Activated CD4-positive, CD25-positive, alpha-beta regulatory T cell treated with anti-CD3 and anti-CD28 coated beads, Interleukin-2, amount 50 U/mL, for 16 hours (primary cell): Measurements from ENCODE around the gene KIF24.
"Not testable (repeated sequence)": the region's sequence is repeated elsewhere in the genome, so short reads cannot be mapped to it uniquely, and the experiment has no call there.

Experiments
- DNase-seq: peaks from one replicate; pipeline ENCODE4 v3.0.0-alpha.2; 2020; ENCODE audit warnings: low read depth, low spot score

KIF24 gene

DNA sequence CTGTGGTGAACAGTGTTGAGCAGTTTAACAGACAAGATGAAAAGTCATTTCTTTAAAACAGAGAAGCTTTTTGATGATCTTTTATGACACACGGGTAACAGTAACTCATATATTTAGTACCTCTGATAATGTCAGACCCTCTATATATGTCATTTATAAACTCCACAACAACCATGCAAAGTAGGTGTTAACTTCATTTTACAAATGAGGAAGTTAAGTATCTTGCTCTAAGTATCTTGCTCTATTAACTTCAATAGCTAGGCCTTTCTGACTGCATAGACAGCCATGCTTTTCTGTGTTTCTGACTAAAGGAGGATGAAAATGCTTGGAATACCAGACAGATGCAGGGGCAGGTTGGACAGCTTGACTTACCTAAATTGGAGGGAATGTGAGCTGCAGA, 2.1 kb upstream of the KIF24 start:
- DNase-seq, result no peak

DNA sequence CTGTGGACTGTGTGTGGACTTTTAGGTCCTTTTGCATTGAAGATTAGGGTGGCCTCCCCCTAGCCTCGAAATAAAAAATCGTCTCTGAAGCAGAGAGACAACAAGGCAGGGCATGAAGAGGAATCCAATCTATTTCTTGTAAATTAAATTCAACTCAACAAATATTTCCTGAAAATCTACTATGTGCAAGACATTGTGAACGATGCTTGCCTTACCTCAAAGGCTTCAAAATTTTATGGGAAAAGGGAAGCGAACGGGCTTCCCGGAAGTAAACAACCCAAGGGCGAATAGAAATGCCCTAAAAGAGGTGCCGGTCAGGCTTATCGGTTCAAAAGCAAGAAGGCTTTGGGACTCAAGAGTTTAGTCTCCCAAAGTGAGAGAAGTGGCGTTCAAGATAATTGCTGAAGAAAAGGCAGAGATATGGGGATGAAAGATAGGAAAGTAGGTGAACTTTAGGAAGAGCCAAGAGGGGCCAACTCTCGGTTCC, 525 bp downstream of the KIF24 start:
- DNase-seq, result no peak

DNA sequence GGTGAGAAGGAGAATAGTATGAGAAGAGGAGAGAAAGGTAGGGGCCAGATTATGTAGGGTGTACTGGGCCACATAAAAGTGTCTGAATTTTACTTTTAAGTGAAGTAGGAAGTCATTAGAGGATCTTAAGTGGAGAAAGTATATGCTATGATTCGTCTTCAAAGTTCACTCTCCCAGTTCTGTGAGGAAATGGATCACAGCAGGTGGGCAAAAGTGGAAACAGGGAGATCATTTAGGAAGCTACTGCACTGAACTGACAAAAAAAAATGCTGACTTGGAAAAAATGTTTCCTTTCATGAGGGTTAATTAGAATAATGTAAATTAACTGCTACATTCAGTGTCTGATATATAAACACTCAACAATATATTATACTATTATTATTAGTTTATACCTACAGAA, 2.4 kb downstream of the KIF24 start:
- no peak for DNase-seq

DNA sequence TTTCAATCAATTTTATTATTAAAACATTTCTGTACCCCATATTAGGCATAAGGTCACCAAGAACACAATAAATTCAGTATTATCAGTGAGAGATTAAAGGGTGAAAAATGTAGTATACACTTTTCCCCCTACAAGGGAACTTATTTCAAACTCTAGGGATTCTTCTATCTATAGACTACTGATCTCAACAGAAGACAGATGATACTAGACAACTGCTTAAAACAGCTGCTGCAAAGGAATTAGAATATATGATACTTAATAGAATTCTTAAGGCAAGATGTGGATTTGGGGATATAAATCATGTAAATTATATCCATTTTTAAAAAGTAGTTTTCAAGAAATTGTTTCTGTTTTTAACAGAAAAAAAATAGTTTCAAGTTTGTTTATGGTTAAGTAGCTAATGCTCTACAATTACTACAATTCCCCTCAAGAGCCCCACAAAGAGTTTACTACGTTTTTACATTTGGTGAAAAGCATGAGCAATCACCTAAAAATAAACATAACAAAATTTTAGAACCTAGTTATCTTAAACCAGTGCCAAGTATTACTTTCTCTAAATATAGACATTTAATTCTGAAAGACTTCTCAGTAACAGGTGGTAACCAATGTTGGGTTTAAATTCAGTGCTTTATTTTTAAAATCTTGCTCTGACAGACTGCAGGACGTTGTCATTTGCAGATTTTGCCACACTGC, 6.0 kb downstream of the KIF24 start:
- DNase-seq, result no peak

DNA sequence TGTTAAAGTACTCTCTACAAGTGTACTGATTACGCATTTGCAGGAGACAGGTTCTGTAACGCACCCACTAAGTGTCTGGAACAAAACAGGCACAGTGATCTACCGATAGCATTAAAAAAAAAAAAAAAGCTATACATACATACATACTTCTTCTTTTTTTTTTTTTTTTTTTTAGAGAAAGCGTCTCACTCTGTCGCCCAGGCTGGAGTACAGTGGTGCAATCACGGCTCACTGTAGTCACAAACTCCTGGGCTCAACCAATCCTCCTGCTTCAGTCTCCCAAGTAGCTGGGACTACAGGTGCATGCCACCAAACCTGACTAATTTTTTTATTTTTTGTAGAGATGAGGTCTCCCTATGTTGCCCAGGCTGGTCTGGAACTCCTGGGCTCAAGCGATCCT, 7.6 kb downstream of the KIF24 start:
- DNase-seq, result no peak

DNA sequence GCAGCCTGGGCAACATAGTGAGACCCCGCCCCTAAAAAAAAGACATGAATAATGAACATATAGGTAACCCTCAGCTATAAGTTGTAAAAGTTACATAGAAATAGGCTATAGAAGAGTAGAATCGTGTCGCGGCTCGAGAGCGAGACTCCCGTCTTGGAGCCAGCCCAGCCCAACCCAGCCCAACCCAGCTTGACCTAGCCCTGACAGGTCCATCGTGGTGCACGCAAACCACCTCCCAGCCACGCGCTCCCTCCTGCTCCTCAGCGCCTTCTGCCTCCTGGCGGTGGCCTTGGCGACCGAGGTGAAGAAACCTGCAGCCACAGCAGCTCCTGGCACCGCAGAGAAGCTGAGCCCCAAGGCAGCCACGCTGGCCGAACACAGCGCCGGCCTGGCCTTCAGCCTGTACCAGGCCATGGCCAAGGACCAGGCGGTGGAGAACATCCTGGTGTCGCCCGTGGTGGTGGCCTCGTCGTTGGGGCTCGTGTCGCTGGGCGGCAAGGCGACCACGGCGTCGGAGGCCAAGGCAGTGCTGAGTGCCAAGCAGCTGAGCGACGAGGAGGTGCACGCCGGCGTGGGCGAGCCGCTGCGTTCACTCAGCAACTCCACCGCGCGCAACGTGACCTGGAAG, 10.8 kb downstream of the KIF24 start:
- no peak for DNase-seq

DNA sequence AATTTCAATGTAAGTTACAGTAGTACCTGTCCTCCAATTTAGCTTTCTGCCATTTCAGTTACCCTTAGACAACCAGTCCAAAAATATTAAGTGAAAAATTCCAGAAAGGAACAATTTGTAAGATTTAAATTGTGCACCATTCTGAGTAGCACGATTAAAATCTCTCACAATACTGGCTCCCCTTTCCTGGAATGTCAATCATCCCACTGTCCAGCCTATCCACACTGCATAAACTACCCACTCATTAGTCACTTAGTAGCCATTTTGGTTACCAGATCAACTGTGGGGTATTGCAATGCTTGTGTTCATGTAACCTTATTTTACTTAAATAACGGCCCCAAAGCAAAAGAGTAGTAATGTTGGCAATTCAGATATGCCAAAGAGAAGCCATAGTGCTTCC, 11.6 kb downstream of the KIF24 start:
- no peak for DNase-seq

DNA sequence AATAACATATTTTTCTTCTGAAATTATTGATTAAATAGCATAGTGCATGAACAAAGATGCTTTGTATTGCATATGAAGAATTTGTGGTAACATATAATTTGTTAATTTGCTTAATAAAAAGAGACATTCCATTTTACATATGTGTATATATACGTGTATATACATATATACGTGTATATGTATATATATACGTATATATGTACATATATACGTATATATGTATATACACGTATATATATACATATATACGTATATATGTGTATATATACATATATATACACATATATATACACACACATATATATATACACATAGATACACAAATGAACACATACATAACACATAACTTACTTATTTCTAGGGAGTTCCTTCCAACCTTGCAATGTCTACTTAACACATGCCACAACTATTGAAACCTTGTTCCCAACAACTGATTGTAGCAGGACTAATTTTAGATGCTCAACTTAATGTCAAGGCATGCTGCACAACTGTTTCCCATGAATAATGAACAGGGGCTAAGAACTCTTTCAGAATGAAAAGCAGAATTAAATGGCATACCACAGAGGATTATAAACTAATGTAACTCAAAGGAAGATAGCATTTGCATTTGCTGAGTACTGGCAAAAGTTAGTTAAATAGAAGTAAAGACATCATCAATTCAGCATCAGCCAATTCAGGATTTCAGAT, 17.4 kb downstream of the KIF24 start:
- no peak for DNase-seq

DNA sequence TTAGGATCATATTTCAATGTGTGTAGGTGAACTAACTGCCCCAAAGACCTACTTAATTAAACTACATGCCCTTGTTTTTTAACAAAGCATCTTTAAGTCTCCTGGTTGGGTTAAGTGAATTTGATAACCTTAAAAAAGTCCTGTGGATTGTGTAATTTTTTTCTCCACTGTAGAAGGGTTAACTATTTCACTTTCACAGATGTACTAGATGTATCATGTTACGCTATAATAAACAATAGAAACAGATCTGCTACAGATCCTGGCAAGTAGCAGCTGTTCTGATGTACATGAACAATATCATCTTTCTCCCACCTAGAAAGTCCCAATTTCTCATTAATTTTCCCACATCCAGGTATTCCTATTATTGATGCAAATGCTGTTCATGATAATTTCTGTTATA, 18.9 kb downstream of the KIF24 start:
- no peak for DNase-seq

DNA sequence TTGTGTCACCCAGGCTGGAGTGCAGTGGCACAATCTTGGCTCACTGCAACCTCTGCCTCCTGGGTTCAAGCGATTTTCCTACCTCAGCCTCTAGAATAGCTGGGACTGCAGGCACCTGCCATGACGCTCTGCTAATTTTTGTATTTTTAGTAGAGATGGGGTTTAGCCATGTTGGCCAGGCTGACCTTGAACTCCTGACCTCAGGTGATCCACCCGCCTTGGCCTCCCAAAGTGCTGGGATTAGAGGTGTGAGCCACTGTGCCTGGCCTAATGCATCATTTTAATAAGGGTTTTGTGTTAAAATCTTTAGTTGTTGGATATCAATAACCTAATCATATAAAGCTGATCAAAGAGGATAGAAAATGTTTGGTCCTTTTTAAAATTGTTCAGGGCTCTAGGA, 20.8 kb downstream of the KIF24 start:
- DNase-seq, result not testable (repeated sequence)

DNA sequence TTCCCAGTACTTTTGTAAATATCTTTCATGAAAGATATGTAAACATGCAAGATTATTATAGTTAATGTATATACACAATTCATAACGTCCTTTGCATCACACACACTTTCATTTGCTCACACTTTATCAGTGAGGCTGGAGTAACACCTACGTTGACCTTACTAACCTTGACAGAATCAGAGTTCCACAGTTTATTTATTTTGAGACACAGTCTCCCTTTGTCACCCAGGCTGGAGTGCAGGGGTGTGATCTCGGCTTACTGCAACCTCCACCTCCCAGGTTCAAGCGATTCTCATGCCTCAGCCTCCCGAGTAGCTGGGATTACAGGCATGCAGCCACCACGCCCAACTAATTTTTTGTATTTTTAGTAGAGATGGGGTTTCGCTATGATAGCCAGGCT, 28.0 kb downstream of the KIF24 start:
- DNase-seq, result not testable (repeated sequence)

DNA sequence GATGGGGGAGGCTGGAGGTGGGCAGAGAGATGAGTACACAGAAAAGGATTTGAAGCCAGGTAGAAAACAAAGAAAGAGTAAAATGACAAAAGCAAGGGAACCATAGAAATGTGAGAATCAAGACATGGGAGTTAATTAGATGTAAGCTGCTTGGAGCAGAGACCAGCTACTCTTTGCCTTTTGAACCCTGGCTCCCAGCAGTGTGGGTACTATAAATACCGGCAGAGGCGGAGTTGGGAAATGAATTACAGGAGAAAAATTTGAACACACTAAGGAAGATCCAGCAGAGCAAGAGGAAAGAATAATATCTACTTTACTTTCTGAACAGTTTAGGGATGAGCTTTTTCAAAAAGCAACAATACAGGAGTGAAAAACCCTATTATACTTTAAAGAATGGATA, 36.5 kb downstream of the KIF24 start:
- DNase-seq, result no peak

DNA sequence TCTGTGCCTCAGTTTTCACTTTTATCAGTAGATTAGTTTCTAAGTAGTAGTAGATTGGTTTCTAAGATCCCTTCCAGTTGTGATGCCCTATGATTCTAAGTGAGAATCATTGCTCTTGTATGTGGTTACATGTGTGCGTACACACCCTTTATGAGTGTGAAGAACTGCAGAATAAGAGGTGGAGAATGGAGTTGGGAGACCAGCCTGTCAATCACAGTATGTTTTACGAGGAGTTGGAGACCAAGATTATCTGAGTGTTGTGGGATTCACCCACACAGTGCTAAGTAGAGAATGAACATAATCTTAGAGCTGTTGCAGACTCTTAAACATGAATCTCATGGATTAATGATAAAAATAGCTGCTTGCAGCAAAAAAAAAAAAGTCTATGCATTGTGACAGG, 37.6 kb downstream of the KIF24 start:
- DNase-seq, result no peak

DNA sequence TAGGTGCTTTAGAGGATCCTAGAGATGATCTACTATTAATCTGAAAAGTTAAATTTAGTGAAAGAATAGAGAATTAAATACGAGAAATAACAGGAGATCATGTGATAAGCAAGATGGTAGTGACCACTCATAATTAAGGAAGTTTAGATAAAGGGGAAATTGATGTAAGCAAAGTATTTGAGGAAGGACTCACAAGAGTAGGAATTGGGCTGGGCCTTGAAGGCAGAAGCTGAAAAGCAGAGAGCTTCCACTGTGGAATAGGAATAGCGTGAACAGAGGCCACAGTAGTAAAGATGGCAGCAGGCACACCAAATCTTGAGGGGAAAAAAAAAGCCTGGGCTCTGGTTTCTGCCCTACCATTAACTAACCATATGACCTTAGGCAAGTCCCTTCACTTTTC, 38.0 kb downstream of the KIF24 start:
- no peak for DNase-seq

DNA sequence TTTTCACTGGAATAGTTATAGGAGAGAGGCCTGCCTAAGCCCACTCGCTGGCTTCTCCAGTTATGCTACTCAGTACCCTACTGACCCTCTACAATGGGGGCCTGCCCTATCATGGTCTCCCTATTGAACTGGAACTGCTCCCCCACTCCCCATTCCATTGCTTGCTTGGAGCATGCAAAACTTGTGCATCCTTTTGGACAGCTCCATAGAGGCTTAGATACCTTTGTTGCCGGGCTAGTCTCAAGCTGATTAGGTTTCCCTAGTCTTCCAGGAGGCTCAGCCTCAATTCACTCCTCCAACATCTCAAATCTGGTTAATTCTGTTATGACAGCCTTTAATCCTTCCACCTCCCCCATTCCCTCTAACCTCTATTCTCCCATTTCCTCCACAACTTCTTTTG, 39.9 kb downstream of the KIF24 start:
- no peak for DNase-seq

DNA sequence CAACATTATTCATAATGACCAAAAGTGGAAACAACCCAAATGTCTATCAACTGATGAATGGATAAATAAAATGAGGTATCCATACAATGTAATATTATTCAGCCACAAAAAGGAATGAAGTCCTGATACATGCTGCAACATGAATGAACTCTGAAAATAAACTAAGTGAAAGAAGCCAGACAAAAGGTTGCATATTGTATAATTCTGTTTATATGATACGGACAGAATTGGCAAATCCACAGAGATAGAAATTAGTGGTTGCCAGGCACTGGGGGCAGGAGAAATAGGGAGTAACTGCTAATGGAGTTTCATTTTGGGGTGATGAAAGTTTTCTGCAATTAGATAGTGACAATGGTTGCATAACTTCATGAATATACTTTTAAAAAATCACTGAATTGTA, 47.0 kb downstream of the KIF24 start:
- no peak for DNase-seq

DNA sequence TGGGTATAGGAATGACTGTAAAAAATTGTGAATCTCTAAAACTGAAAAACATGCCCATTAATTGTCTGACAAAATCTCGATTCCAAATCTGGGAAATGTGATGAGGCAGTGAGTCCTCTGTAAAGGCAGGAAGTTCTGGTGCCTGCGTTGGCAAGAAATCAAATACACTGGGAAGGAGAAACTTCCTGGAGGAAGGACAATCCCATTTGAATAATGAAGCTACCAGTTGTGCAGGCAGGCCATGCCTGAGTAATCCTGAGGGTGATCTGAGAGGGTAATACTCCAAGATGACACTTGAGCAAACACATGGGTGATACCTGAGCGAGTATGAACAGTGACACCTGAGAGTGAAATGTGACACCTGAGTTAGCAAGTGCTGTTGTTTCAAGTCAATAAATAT, 49.7 kb downstream of the KIF24 start:
- DNase-seq, result no peak
